GM18505 (cell line): ENCODE measurements around the gene CSF1.

Source experiments
- ATAC-seq: cut with Tn5 transposase; IDR thresholded peaks from one replicate; pipeline ENCODE4 v1.9.1; 2021; ENCODE audit not compliant: unreplicated experiment
- POLR2A ChIP-seq: IDR thresholded peaks from 4 replicates; pipeline ENCODE4 v1.6.1; 2011; ENCODE audit warnings: borderline replicate concordance; ENCODE audit not compliant: insufficient read depth, insufficient read length; ENCODE audit errors: extremely low read depth

The CSF1 gene

DNA sequence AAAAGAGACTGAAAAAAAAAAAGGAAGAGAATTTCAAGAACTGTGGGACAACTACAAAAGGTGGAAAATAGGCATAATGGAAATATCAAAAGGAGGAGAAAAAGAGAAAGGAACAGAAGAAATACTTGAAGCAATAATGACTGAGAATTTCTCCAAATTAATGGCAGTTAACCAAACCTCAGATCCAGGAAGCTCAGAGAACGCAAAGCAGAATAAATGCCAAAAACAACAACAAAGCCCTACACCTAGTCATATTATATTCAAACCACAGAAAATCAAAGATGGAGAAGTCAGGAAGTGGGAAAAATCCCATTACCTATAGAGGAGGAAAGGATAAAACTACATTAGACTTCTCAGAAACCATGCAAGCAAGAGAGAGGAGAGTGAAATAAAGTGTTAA is 53.2 kb downstream of the CSF1 start:
- ATAC-seq: no peak
- TF ChIP-seq POLR2A: no peak

DNA sequence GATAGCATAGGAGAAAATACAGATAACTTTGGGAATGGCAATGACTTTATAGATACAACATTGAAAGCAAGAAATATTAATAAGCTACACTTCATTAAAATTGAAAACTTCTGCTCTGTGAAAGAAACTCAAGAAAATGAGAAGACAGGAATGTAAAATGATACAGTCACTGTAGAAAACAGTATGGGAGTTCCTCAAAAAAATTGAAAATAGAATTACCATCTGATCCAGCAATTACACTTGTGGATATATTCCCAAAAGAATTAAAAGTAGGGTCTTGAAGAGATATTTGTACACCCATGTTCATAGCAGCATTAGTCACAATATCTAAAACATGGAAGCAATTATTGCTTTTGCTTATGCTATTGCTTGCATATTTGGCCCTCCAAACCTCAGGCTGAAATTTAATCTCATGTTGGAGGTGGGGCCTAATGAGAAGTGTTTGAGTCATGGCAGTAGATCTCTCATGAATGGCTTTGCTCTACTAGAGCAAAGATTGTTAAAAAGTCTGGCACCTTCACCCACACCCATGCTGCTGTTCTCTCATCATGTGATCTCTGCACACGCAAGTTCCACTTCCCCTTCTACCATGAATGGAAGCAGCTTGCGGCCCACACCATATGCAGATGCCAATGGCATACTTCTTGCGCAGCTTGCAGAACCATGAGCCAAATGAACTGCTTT is 58.6 kb downstream of the CSF1 start:
- ATAC-seq: no peak

DNA sequence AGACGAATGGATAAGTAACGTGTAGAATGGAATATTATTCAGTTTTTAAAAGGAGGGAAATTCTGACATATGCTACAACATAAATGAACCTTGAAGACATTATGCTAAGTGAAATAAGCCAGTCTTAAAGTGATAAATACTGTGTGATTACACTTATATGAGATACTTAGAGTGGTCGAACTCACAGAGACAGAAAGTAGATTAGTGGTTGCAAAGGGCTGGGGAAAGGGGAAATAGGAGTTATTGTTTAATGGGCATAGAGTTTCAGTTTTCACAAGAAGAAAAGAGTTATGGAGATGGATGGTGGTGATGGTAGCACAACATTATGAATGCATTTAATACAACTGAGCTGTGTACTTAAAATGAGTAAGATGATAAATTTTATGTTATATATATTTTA is 59.3 kb downstream of the CSF1 start:
- no peak for TF ChIP-seq POLR2A
- no peak for ATAC-seq

More for the DNA sequence above, 58.6 kb downstream of the CSF1 start:
- no peak for TF ChIP-seq POLR2A

DNA sequence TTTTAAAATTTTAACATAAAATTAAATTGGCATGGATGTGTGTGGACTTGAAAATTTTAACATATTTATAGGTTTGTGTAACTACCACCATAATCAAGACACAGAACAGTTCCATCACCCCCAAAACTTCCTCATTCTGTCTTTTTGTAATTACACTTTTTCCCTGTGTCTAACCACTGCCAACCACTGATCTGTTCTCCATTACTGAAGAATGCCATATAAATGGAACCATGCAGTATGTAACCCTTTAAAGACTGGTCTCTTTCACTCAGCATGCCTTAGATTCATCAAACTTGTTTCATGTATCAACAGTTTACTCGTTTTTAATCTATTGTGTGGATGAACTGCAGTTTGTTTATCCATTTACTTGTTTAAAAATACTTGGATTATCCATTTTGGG is 60.9 kb downstream of the CSF1 start:
- no peak for ATAC-seq
- TF ChIP-seq POLR2A: no peak

DNA sequence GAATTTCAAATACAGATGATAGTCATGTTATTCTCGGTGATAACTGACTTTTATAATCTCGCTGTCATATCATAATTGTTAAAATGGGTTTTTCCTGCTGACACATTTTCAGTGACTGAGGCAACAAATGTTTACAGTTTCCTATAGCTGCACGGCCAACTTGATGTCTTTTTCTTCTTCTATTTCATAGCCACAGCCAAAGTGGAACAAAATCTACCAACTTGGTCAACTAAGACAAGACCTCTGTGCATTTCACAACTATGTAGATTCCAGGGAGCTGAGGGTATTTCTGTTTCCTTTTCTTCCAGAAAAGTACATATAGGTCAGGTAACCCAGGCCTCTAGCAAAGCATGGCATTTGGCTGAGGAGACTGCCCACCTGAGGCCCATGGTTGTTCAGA is 63.5 kb downstream of the CSF1 start:
- no peak for ATAC-seq
- no peak for TF ChIP-seq POLR2A

DNA sequence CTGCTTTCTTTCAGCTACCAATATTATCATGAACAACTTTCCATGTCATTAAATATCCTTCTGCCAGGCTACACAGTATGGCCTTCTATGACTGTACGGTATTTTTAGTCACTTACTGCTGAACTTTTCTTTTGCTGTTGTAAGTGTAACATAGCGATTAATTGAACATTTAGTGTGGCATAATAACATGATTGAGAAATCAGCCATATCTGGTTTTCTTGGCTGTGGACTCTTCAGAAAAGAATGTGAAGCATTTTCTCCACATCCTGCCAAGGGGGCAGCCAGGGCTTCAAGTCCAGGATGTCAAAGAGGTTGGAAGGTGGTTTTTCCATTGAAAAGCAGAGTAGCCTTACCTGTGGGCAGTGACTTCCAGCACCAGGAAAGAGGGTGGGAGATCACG is 65.1 kb downstream of the CSF1 start:
- TF ChIP-seq POLR2A: no peak
- ATAC-seq: no peak

DNA sequence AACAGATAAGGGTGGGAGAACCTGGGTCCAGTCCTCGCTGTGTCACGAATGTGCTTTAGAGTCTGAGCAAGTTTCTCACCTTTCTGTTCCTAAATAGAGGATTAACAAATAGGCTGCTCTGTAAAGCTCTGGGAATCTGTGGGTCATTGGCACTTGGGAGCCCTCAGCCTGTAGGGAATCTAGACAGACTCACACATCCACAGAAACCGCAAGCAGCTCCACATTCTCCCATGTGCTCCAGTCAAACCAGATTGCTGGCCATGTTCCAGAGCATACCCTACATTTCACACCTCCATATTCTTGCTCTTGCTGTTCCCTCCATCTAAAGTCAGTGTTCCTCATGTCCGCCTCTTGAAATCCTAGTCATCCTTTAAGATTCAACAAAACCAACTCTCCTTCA is 66.1 kb downstream of the CSF1 start:
- no peak for ATAC-seq
- no peak for TF ChIP-seq POLR2A

DNA sequence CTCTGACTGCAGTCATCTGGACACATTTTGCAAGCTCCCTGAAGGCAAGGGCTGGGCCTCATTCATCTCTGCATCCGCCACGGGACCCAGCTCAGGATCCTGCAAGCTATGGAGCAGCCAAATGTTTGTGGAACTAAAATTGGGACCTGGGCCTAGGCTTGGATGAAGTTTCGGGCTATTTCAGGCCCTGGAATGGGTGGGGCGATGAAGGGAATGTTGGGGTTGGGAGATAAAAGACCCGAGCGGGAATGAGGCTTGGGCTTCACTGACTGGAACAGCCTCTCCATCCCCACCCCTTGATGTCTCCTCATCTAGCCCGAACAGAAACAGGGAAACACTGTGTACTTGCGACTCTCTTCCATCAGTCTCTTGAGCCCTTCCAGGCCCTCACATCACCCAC is 66.6 kb downstream of the CSF1 start:
- no peak for TF ChIP-seq POLR2A
- no peak for ATAC-seq

DNA sequence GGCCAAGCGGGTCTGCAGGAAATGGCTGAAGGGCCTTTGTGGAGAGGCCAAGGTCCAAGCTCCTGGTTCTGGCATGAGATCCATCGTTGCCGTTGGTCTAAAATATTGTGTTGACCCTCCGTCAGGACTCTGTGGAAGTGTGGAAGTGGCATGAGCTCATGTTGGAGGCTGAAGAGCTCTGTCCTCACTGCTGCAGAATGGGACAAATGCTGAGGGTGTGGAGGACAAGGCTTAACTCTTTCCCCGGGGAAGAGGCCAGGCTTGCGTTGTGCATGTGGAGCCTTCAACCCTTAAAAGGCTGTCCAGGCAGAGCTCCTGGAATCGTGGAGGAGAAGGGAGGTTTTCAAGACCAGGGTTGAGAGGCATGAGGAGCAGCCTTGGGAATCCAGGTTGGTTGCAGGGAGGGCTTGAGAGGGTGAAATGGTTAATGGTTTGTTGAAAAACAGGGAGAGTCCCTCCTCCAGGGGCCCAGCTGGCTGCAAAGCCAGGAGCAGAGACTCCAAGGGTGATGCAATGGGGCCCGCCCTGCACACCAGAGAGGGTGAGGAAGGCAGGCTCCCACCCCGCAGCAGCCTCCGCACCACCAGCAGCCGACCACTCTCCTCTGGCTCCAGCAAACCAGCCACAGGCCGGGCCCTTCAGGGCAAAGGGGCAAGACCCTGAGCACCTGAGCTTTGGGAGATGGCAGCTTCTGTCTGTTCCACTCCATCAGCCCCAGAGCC is 67.2 kb downstream of the CSF1 start:
- no peak for ATAC-seq
- TF ChIP-seq POLR2A: no peak

DNA sequence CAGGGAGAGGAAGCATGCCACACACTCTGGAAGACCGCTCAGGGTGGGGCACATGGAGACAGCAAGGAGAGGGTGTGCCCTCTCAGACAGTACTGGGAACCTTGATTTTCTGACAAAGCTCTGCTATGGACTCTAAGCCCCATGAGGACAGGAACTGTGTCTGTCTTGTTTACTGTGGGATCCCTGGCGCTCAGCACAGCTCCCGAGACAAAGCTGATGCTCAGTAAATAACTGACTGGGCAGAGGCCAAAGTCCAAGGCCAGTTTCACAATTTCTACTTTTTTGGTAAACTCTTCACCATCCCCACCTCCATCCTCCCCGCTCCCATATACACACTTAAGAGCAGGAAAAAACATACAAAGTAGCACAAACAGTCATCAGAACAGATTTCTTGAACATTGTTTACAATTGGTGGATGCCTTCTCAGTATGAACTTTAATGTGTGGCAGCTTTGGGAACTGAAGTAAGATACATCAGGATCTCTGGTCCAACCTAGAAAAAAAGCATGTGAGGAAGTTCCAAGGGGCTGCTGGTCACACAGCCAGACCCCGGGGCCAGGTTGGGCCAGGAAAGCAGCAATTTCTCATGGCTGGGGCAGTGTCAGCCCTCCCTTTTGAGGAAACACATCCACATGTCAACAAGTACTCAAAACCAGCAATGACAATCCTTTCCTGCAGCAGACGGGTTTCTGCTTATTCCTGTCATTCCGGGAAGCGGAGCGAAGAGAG is 68.3 kb downstream of the CSF1 start:
- no peak for TF ChIP-seq POLR2A
- no peak for ATAC-seq

DNA sequence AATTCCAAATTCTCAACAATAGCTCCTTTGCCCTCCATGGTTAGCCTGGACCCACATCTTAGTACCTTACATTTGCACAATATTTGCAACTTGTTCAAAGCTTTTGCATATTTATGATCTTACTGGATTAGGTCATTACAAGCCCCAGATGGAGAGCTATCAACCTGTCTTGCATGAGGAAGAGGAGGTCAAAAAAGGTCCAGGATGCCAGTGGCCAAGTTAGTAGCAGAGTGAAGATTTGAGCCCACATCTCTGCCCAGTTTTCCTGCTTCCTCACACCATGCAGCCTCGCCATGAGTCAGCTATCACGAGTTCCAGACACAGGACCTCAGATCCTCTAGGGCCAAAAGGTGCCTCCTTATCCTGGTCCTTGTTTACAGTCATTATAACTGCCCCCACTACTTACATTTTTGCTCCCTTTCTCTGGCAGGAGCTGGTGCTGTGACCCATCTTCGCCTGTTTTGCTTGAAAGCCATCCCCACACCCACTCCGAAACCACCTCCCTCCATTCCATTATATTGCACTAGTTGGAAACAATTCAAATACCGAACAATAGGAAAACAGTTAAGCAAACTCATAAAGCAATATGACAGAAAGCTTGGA is 68.9 kb downstream of the CSF1 start:
- no peak for TF ChIP-seq POLR2A
- ATAC-seq: no peak
